Spleen (tissue), 7 donors: ENCODE measurements around the gene CHST8.

Source experiments
- CTCF ChIP-seq, 11 experiments: fragments of 200-600 bp in 7 of 11; fragments of 450-650 bp in 4 of 11; sonication (generic) in 4 of 11; IDR thresholded peaks in 8 of 11; conservative IDR thresholded peaks in 3 of 11; 1 replicate in 7 of 11; 2 replicates in 4 of 11; pipeline versions ENCODE4 v1.4.0 to v1.8.0; 2016 to 2021; ENCODE audit warnings: antibody characterized with exemption in 11 of 11, inconsistent platforms in 4 of 11, mild to moderate bottlenecking in 1 of 11
- POLR2AphosphoS5 ChIP-seq, 3 donors: sonication (generic); formaldehyde crosslinking; IDR thresholded peaks; one replicate each; pipeline ENCODE4 v1.5.1; 2017; ENCODE audit warnings: antibody characterized with exemption in 3 of 3
- donor health status: DM: no; HTN: no; CAD: no; lungs with moderate emphysema.
- donor health status: DM: no; HTN: no; CAD: no.
- donor health status: DM: no; HTN: no; CAD: no.

GRCh38 chr19:33641956-33642498 lies 20.3 kb downstream of the CHST8 start:
- TF ChIP-seq CTCF (IDR thresholded peaks at IDR 0.05 in 8 of 11, conservative IDR thresholded peaks at IDR 0.05 in 3 of 11) (no peak), POLR2AphosphoS5 (IDR thresholded peaks at IDR 0.05) (no peak)
